NCI-H1048 (cell line): Measurements from ENCODE around the gene VWA3B.

Experiments used
- DNase-seq: peaks from one replicate; lab custom pipeline; 2025; lab: John Stamatoyannopoulos, UW

The VWA3B gene

GRCh38 chr2:98333922-98334321, 247.0 kb downstream of the VWA3B start:
- no peak for DNase-seq

GRCh38 chr2:98334439-98335078, 247.6 kb downstream of the VWA3B start:
- DNase-seq = peak; percentile 23

- no peak for DNase-seq
Measured at GRCh38 chr2:98335271-98335670, 248.3 kb downstream of the VWA3B start.

GRCh38 chr2:98341241-98341640, 254.3 kb downstream of the VWA3B start:
- no peak for DNase-seq

- no peak for DNase-seq
Measured at GRCh38 chr2:98343285-98343684, 256.3 kb downstream of the VWA3B start.

- no peak for DNase-seq
Measured at GRCh38 chr2:98346311-98347236, 259.6 kb downstream of the VWA3B start, which contains the start of gene CNGA3. TSS of gene CNGA3 (plus strand) at chr2:98346456. CDS start at chr2:98369976, 23,520 bp downstream.

GRCh38 chr2:98347298-98348065, 260.5 kb downstream of the VWA3B start:
- DNase-seq = no peak

- DNase-seq = no peak
Measured at GRCh38 chr2:98348066-98348561, 261.1 kb downstream of the VWA3B start.

- no peak for DNase-seq
Measured at GRCh38 chr2:98350411-98350810, 263.4 kb downstream of the VWA3B start.

GRCh38 chr2:98355881-98356280, 268.9 kb downstream of the VWA3B start:
- no peak for DNase-seq

GRCh38 chr2:98356729-98357128, 269.8 kb downstream of the VWA3B start:
- no peak for DNase-seq

- no peak for DNase-seq
Measured at GRCh38 chr2:98357849-98358248, 270.9 kb downstream of the VWA3B start.

GRCh38 chr2:98359986-98360385, 273.0 kb downstream of the VWA3B start:
- no peak for DNase-seq
